Effector memory CD4-positive, alpha-beta T cell (primary cell): Measurements from ENCODE around the gene LIN7C.

Experiments used
- DNase-seq, 3 donors: peaks; one replicate each; pipeline ENCODE4 v3.0.0-alpha.2; 2020
- H3K27ac ChIP-seq: 2 replicates; pipeline ENCODE4 v1.7.0; 2013; ENCODE audit warnings: mild to moderate bottlenecking, low read length, moderate library complexity; ENCODE audit not compliant: insufficient read depth, poor library complexity, severe bottlenecking
- H3K27me3 ChIP-seq: replicated peaks from 2 replicates; pipeline ENCODE4 v1.7.0; 2013; ENCODE audit warnings: mild to moderate bottlenecking, low read length; ENCODE audit not compliant: insufficient read depth, control insufficient read depth, poor library complexity, severe bottlenecking
- H3K36me3 ChIP-seq: 2 replicates; pipeline ENCODE4 v1.7.0; 2013; ENCODE audit warnings: mild to moderate bottlenecking, low read length, moderate library complexity; ENCODE audit not compliant: control insufficient read depth, insufficient read depth
- H3K4me1 ChIP-seq: 2 replicates; pipeline ENCODE4 v1.7.0; 2013; ENCODE audit warnings: low read length, mild to moderate bottlenecking; ENCODE audit not compliant: control insufficient read depth, insufficient read depth, poor library complexity, severe bottlenecking
- H3K4me3 ChIP-seq: 2 replicates; pipeline ENCODE4 v1.7.0; 2013; ENCODE audit warnings: low read length, low read depth, mild to moderate bottlenecking; ENCODE audit not compliant: insufficient read depth, poor library complexity, severe bottlenecking
- H3K9me3 ChIP-seq: 2 replicates; pipeline ENCODE4 v1.7.0; 2013; ENCODE audit warnings: mild to moderate bottlenecking, low read length, moderate library complexity; ENCODE audit not compliant: control insufficient read depth

The LIN7C gene

GRCh38 chr11:27495710-27496300 lies 10.8 kb downstream of the LIN7C start:
- no peak overlapping the region for H3K4me3 ChIP-seq
- H3K9me3 ChIP-seq, result no peaks in the 10 kb centered on the region
- H3K4me1 ChIP-seq, result no peaks in the 10 kb centered on the region
- no peak overlapping the region for H3K27ac ChIP-seq
- peaks cover 44% of the 10 kb centered on the region for H3K36me3 ChIP-seq
- no peak for DNase-seq
- no peaks in the 10 kb centered on the region for H3K27me3 ChIP-seq

- Histone ChIP-seq H3K9me3 (no peaks in the 10 kb centered on the region), H3K27me3 (no peaks in the 10 kb centered on the region), H3K36me3 (peaks cover 27% of the 10 kb centered on the region), H3K27ac (no peak overlapping the region), H3K4me1 (no peaks in the 10 kb centered on the region), H3K4me3 (no peak overlapping the region)
- no peak for DNase-seq
Observed at GRCh38 chr11:27489092-27489491, 17.5 kb downstream of the LIN7C start.

GRCh38 chr11:27487706-27488105 lies 18.9 kb downstream of the LIN7C start:
- Histone ChIP-seq H3K27ac (no peak overlapping the region), H3K4me1 (no peaks in the 10 kb centered on the region), H3K36me3 (peaks cover 19% of the 10 kb centered on the region), H3K27me3 (no peaks in the 10 kb centered on the region), H3K4me3 (no peak overlapping the region), H3K9me3 (no peaks in the 10 kb centered on the region)
- DNase-seq, result no peak

- no peaks in the 10 kb centered on the region for H3K4me1 ChIP-seq
- no peak overlapping the region for H3K4me3 ChIP-seq
- no peaks in the 10 kb centered on the region for H3K9me3 ChIP-seq
- no peaks in the 10 kb centered on the region for H3K27me3 ChIP-seq
- no peak overlapping the region for H3K27ac ChIP-seq
- peak in 1 of 3 donors; percentile 14 for DNase-seq
- peaks cover 8% of the 10 kb centered on the region for H3K36me3 ChIP-seq
Observed at GRCh38 chr11:27485930-27486773, 20.4 kb downstream of the LIN7C start.

- H3K9me3 ChIP-seq, result no peaks in the 10 kb centered on the region
- no peak overlapping the region for H3K4me3 ChIP-seq
- H3K27ac ChIP-seq, result no peak overlapping the region
- no peaks in the 10 kb centered on the region for H3K4me1 ChIP-seq
- H3K27me3 ChIP-seq, result no peaks in the 10 kb centered on the region
- no peak for DNase-seq
- H3K36me3 ChIP-seq, result no peaks in the 10 kb centered on the region
Observed at GRCh38 chr11:27482793-27483192, 23.8 kb downstream of the LIN7C start.

GRCh38 chr11:27481992-27482391 lies 24.6 kb downstream of the LIN7C start:
- H3K4me3 ChIP-seq, result no peak overlapping the region
- no peaks in the 10 kb centered on the region for H3K27me3 ChIP-seq
- H3K4me1 ChIP-seq, result no peaks in the 10 kb centered on the region
- H3K9me3 ChIP-seq, result no peaks in the 10 kb centered on the region
- H3K27ac ChIP-seq, result no peak overlapping the region
- DNase-seq, result no peak
- H3K36me3 ChIP-seq, result no peaks in the 10 kb centered on the region

GRCh38 chr11:27477831-27478230 lies 28.7 kb downstream of the LIN7C start:
- Histone ChIP-seq H3K4me3 (no peak overlapping the region), H3K27me3 (peaks cover 4% of the 10 kb centered on the region), H3K27ac (no peak overlapping the region), H3K9me3 (no peaks in the 10 kb centered on the region), H3K4me1 (no peaks in the 10 kb centered on the region), H3K36me3 (no peaks in the 10 kb centered on the region)
- DNase-seq, result no peak

GRCh38 chr11:27477243-27477642 lies 29.3 kb downstream of the LIN7C start:
- Histone ChIP-seq H3K4me3 (no peak overlapping the region), H3K36me3 (no peaks in the 10 kb centered on the region), H3K27ac (no peak overlapping the region), H3K9me3 (no peaks in the 10 kb centered on the region), H3K4me1 (no peaks in the 10 kb centered on the region), H3K27me3 (peaks cover 4% of the 10 kb centered on the region)
- no peak for DNase-seq

GRCh38 chr11:27475622-27476021 lies 30.9 kb downstream of the LIN7C start:
- Histone ChIP-seq H3K4me3 (no peak overlapping the region), H3K36me3 (no peaks in the 10 kb centered on the region), H3K4me1 (peaks cover 2% of the 10 kb centered on the region), H3K27ac (no peak overlapping the region), H3K9me3 (no peaks in the 10 kb centered on the region), H3K27me3 (peaks cover 4% of the 10 kb centered on the region)
- no peak for DNase-seq

- Histone ChIP-seq H3K27ac (no peak overlapping the region), H3K4me1 (peaks cover 2% of the 10 kb centered on the region), H3K4me3 (peak overlapping the region; percentile 72), H3K27me3 (peaks cover 4% of the 10 kb centered on the region), H3K9me3 (no peaks in the 10 kb centered on the region), H3K36me3 (no peaks in the 10 kb centered on the region)
- DNase-seq, result no peak
Observed at GRCh38 chr11:27473017-27473406, 33.6 kb downstream of the LIN7C start.
